Gastroesophageal sphincter (tissue), 4 donors: ENCODE measurements around the gene ADAMTS12. TPM values are rescaled to one million over a fixed set of nuclear protein-coding genes. Genes with fewer than 3 reads are reported as not detected.

ENCODE experiments used
- ATAC-seq: fragments of 150-250 bp; one replicate; pipeline ENCODE4 v1.9.1; 2016; ENCODE audit warnings: mild to moderate bottlenecking, moderate library complexity
- H3K27ac ChIP-seq, 4 donors: fragments of 200-600 bp; sonication (generic) in 3 of 4; 1 replicate in 3 of 4; 2 replicates in 1 of 4; pipeline ENCODE4 v1.5.1; 2016 to 2019
- H3K27me3 ChIP-seq: fragments of 200-600 bp; sonication (generic); one replicate; pipeline ENCODE4 v1.5.1; 2019
- H3K36me3 ChIP-seq, 2 donors: fragments of 200-600 bp; sonication (generic); one replicate each; pipeline ENCODE4 v1.5.1; 2019; ENCODE audit warnings: control low read depth in 1 of 2
- H3K4me1 ChIP-seq, 3 donors: fragments of 200-600 bp; sonication (generic); 1 replicate in 2 of 3; 2 replicates in 1 of 3; pipeline ENCODE4 v1.5.1; 2016 to 2019; ENCODE audit warnings: control low read depth in 2 of 3
- H3K4me3 ChIP-seq, 2 donors: fragments of 200-600 bp; sonication (generic); one replicate each; pipeline ENCODE4 v1.5.1; 2019; ENCODE audit warnings: mild to moderate bottlenecking in 1 of 2, moderate library complexity in 1 of 2
- H3K9me3 ChIP-seq, 3 donors: fragments of 200-600 bp; sonication (generic); one replicate each; pipeline ENCODE4 v1.5.1; 2017 to 2019; ENCODE audit warnings: control low read depth in 2 of 3
- EP300 ChIP-seq: sonication (generic); formaldehyde crosslinking; IDR thresholded peaks from one replicate; pipeline ENCODE4 v1.6.1; 2017; ENCODE audit warnings: antibody characterized with exemption, mild to moderate bottlenecking
- POLR2A ChIP-seq, 2 donors: fragments of 450-650 bp; IDR thresholded peaks; one replicate each; pipeline ENCODE4 v1.6.1; 2017; ENCODE audit warnings: antibody characterized with exemption in 2 of 2, mild to moderate bottlenecking in 2 of 2, moderate library complexity in 1 of 2
- POLR2AphosphoS5 ChIP-seq: sonication (generic); formaldehyde crosslinking; IDR thresholded peaks from one replicate; pipeline ENCODE4 v1.6.1; 2017; ENCODE audit warnings: antibody characterized with exemption
- WGBS, 2 donors: methylation state at CpG; one replicate each; pipeline ENCODE4 v1.1.5; 2018; ENCODE audit warnings: low coverage in 1 of 2; 5-methylcytosine and 5-hydroxymethylcytosine counted together
- small RNA-seq, 4 donors: library from RNA; depleted of rRNA; stranded (forward); fragments of <200 nt; gene quantifications; one replicate each; pipeline ENCODE3, GENCODE V24; 2016
- total RNA-seq, 4 donors: library from RNA; depleted of rRNA; stranded (reverse); fragments of >200 nt; gene quantifications; one replicate each; pipeline ENCODE4 v1.1.0, GENCODE V29; 2016
- TF ChIP-seq, protein P1 (sequence below), 4 experiments: fragments of 200-600 bp in 2 of 4; fragments of 450-650 bp in 2 of 4; sonication (generic) in 1 of 4; IDR thresholded peaks; one replicate each; pipeline ENCODE4 v1.5.1; 2017 to 2019; ENCODE audit warnings: antibody characterized with exemption in 4 of 4, mild to moderate bottlenecking in 2 of 4, moderate library complexity in 2 of 4

Gene ADAMTS12
- total RNA-seq, 4 donors from 2014 or later = 2.6 to 6.5 (median 5.2) TPM

DNA sequence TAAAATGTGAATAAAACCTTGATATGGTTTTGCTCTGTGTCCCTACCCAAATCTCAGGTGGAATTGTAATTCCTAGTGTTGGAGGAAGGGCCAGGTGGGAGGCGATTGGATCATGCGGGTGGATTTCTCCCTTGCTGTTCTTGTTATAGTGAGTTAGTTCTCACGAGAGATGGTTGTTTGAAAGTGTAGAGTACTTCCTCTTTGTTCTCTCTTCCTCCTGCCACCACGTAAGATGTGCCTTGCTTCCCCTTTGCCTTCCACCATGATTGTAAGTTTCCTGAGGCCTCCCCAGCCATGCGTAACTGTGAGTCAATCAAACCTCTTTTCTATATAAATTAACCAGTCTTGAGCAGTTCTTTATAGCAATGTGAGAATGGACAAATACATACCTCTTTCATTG, 416.1 kb downstream of the ADAMTS12 start:
- 80 to 89% methylated on average over 3 to 5 of the region's 5 CpGs for WGBS, 2 donors
- H3K27ac ChIP-seq = no peak overlapping the region
- no peaks in the 10 kb centered on the region for H3K9me3 ChIP-seq
- ATAC-seq = no peak
- no peaks in the 10 kb centered on the region for H3K4me1 ChIP-seq
- H3K4me3 ChIP-seq = no peak overlapping the region
- H3K36me3 ChIP-seq = peaks cover 0 to 79% of the 10 kb centered on the region in 2 donors
- TF ChIP-seq, protein P1, sequence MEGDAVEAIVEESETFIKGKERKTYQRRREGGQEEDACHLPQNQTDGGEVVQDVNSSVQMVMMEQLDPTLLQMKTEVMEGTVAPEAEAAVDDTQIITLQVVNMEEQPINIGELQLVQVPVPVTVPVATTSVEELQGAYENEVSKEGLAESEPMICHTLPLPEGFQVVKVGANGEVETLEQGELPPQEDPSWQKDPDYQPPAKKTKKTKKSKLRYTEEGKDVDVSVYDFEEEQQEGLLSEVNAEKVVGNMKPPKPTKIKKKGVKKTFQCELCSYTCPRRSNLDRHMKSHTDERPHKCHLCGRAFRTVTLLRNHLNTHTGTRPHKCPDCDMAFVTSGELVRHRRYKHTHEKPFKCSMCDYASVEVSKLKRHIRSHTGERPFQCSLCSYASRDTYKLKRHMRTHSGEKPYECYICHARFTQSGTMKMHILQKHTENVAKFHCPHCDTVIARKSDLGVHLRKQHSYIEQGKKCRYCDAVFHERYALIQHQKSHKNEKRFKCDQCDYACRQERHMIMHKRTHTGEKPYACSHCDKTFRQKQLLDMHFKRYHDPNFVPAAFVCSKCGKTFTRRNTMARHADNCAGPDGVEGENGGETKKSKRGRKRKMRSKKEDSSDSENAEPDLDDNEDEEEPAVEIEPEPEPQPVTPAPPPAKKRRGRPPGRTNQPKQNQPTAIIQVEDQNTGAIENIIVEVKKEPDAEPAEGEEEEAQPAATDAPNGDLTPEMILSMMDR (IDR thresholded peaks at IDR 0.05) = no peak
- TF ChIP-seq POLR2AphosphoS5 (no peak), EP300 (no peak)
- no peaks in the 10 kb centered on the region for H3K27me3 ChIP-seq

DNA sequence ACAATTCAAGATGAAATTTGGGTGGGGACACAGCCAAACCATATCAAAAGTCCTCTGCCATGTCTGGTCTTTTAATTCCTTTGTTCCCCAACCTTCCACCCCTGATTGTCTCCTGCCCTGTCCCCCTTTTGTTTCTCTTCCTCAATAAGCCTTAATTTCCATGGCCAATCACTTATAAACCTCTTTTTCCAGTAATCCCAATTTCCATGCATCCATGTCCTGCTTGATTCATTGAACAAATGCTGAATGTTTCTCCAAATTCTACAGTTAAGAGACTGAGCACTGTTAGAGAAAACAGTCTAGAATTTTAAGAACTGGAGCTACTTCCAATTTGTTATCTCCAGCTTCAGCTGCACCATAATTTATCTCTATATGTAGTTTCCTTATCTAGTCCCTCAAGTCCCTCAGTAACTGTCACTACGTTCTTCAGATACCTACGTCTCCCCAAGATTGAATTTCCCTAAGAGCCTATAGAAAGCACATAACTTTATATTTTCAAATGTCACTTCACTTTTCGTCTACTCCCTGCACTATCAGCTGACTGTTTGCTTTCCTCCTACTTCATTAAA, 416.8 kb downstream of the ADAMTS12 start:
- H3K4me1 ChIP-seq = no peaks in the 10 kb centered on the region
- 86 to 93% methylated on average over 3 of the region's 3 CpGs for WGBS, 2 donors
- H3K27ac ChIP-seq = no peak overlapping the region
- H3K27me3 ChIP-seq = no peaks in the 10 kb centered on the region
- peaks cover 0 to 85% of the 10 kb centered on the region in 2 donors for H3K36me3 ChIP-seq
- no peak for ATAC-seq
- TF ChIP-seq, protein P1 (IDR thresholded peaks at IDR 0.05) = no peak
- TF ChIP-seq POLR2AphosphoS5 (no peak), POLR2A (IDR thresholded peaks at IDR 0.05) (no peak), EP300 (no peak)
- H3K4me3 ChIP-seq = no peak overlapping the region
- H3K9me3 ChIP-seq = no peaks in the 10 kb centered on the region

DNA sequence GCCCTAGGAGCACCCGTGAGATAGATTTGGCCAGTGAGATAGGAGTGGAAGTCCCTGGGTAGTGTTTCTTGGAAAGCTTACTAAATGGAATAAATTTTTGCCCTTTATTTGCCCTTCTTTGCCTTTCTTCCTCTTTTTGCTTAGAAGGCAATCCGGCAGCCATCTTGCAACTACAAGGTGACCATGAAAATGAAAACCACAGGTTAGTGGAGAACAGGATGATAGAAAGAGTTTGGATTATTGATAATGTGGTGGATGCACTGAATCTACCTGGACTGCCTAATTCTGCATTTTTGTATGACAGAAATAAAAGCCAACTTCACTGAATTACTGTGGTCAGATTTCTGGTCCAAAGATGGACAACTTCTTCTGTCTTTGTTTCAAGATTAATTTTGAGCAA, 417.8 kb downstream of the ADAMTS12 start:
- no peak for ATAC-seq
- no peaks in the 10 kb centered on the region for H3K9me3 ChIP-seq
- H3K4me1 ChIP-seq = no peaks in the 10 kb centered on the region
- 91 to 95% methylated on average over 1 to 2 of the region's 2 CpGs for WGBS, 2 donors
- H3K4me3 ChIP-seq = no peak overlapping the region
- H3K36me3 ChIP-seq = peaks cover 0 to 85% of the 10 kb centered on the region in 2 donors
- H3K27me3 ChIP-seq = no peaks in the 10 kb centered on the region
- TF ChIP-seq POLR2A (IDR thresholded peaks at IDR 0.05) (no peak), EP300 (no peak), POLR2AphosphoS5 (no peak)
- TF ChIP-seq, protein P1 (IDR thresholded peaks at IDR 0.05) = no peak
- no peak overlapping the region for H3K27ac ChIP-seq

Small RNAs within 50 kb of the gene (small RNA-seq; reads per million reads assigned to genes)
- 0 reads per million in 4 donors for gene RNU6-923P

Other genes starting within 250 kb of the ADAMTS12 start
- gene RXFP3, start 44.4 kb upstream of the ADAMTS12 start, total RNA-seq = not detected
- gene SLC45A2, start 92.7 kb upstream of the ADAMTS12 start, total RNA-seq = under 1 TPM in 1 of 4 donors, not detected in 3; 0.15 TPM
- gene AMACR, start 116.1 kb upstream of the ADAMTS12 start, total RNA-seq = 10 to 100 TPM; 11.4 to 24.1 (median 16.3) TPM
- 10 to 100 TPM in 3 of 4 donors, 1 to 10 TPM in 1; 8.2 to 14.9 (median 13.2) TPM for gene C1QTNF3, start 151.2 kb upstream of the ADAMTS12 start, total RNA-seq